Effector memory CD4-positive, alpha-beta T cell (primary cell): ENCODE results near the gene PKP1.

Experiments used
- DNase-seq, 3 donors: peaks; one replicate each; pipeline ENCODE4 v3.0.0-alpha.2; 2020
- H3K27ac ChIP-seq: 2 replicates; pipeline ENCODE4 v1.7.0; 2013; ENCODE audit warnings: mild to moderate bottlenecking, low read length, moderate library complexity; ENCODE audit not compliant: insufficient read depth, poor library complexity, severe bottlenecking
- H3K27me3 ChIP-seq: replicated peaks from 2 replicates; pipeline ENCODE4 v1.7.0; 2013; ENCODE audit warnings: mild to moderate bottlenecking, low read length; ENCODE audit not compliant: insufficient read depth, control insufficient read depth, poor library complexity, severe bottlenecking
- H3K36me3 ChIP-seq: 2 replicates; pipeline ENCODE4 v1.7.0; 2013; ENCODE audit warnings: mild to moderate bottlenecking, low read length, moderate library complexity; ENCODE audit not compliant: control insufficient read depth, insufficient read depth
- H3K4me1 ChIP-seq: 2 replicates; pipeline ENCODE4 v1.7.0; 2013; ENCODE audit warnings: low read length, mild to moderate bottlenecking; ENCODE audit not compliant: control insufficient read depth, insufficient read depth, poor library complexity, severe bottlenecking
- H3K4me3 ChIP-seq: 2 replicates; pipeline ENCODE4 v1.7.0; 2013; ENCODE audit warnings: low read length, low read depth, mild to moderate bottlenecking; ENCODE audit not compliant: insufficient read depth, poor library complexity, severe bottlenecking
- H3K9me3 ChIP-seq: 2 replicates; pipeline ENCODE4 v1.7.0; 2013; ENCODE audit warnings: mild to moderate bottlenecking, low read length, moderate library complexity; ENCODE audit not compliant: control insufficient read depth

Gene PKP1

GRCh38 chr1:201280884-201281283 lies 2.4 kb upstream of the PKP1 start:
- H3K27me3 ChIP-seq: peaks cover 18% of the 10 kb centered on the region
- no peaks in the 10 kb centered on the region for H3K9me3 ChIP-seq
- H3K4me3 ChIP-seq: no peak overlapping the region
- H3K4me1 ChIP-seq: no peaks in the 10 kb centered on the region
- no peak overlapping the region for H3K27ac ChIP-seq
- H3K36me3 ChIP-seq: no peaks in the 10 kb centered on the region
- DNase-seq: no peak

- Histone ChIP-seq H3K36me3 (no peaks in the 10 kb centered on the region), H3K27me3 (peaks cover 18% of the 10 kb centered on the region)
These were observed 1.7 kb upstream of the PKP1 start for GRCh38 chr1:201281573-201281972.

GRCh38 chr1:201282216-201282615 lies 1.1 kb upstream of the PKP1 start:
- H3K27ac ChIP-seq: no peak overlapping the region
- H3K36me3 ChIP-seq: no peaks in the 10 kb centered on the region
- peaks cover 18% of the 10 kb centered on the region for H3K27me3 ChIP-seq
- DNase-seq: no peak
- no peak overlapping the region for H3K4me3 ChIP-seq
- H3K4me1 ChIP-seq: no peaks in the 10 kb centered on the region
- H3K9me3 ChIP-seq: no peaks in the 10 kb centered on the region

More at GRCh38 chr1:201281573-201281972, 1.7 kb upstream of the PKP1 start:
- H3K27ac ChIP-seq: no peak overlapping the region
- no peak overlapping the region for H3K4me3 ChIP-seq
- H3K4me1 ChIP-seq: no peaks in the 10 kb centered on the region
- no peaks in the 10 kb centered on the region for H3K9me3 ChIP-seq
- DNase-seq: no peak

- Histone ChIP-seq H3K36me3 (no peaks in the 10 kb centered on the region), H3K27me3 (peaks cover 18% of the 10 kb centered on the region), H3K9me3 (no peaks in the 10 kb centered on the region), H3K4me1 (no peaks in the 10 kb centered on the region), H3K4me3 (no peak overlapping the region), H3K27ac (no peak overlapping the region)
- DNase-seq: no peak
These were observed 689 bp downstream of the PKP1 start for GRCh38 chr1:201283836-201284553.

GRCh38 chr1:201284636-201285035 lies 1.3 kb downstream of the PKP1 start:
- no peak overlapping the region for H3K4me3 ChIP-seq
- no peaks in the 10 kb centered on the region for H3K36me3 ChIP-seq
- no peak overlapping the region for H3K27ac ChIP-seq
- peaks cover 18% of the 10 kb centered on the region for H3K27me3 ChIP-seq
- H3K9me3 ChIP-seq: no peaks in the 10 kb centered on the region
- no peak for DNase-seq
- no peaks in the 10 kb centered on the region for H3K4me1 ChIP-seq

GRCh38 chr1:201285846-201286245 lies 2.5 kb downstream of the PKP1 start:
- Histone ChIP-seq H3K4me3 (no peak overlapping the region), H3K27me3 (peaks cover 18% of the 10 kb centered on the region), H3K4me1 (no peaks in the 10 kb centered on the region), H3K9me3 (no peaks in the 10 kb centered on the region), H3K36me3 (no peaks in the 10 kb centered on the region), H3K27ac (no peak overlapping the region)
- DNase-seq: no peak

- Histone ChIP-seq H3K4me3 (no peak overlapping the region), H3K4me1 (no peaks in the 10 kb centered on the region), H3K27ac (no peak overlapping the region), H3K36me3 (no peaks in the 10 kb centered on the region), H3K27me3 (peaks cover 17% of the 10 kb centered on the region), H3K9me3 (no peaks in the 10 kb centered on the region)
- DNase-seq: no peak
These were observed 3.1 kb downstream of the PKP1 start for GRCh38 chr1:201286445-201286844.

GRCh38 chr1:201288007-201288406 lies 4.7 kb downstream of the PKP1 start:
- Histone ChIP-seq H3K4me3 (no peak overlapping the region), H3K36me3 (no peaks in the 10 kb centered on the region), H3K4me1 (no peaks in the 10 kb centered on the region), H3K27me3 (peaks cover 12% of the 10 kb centered on the region), H3K27ac (no peak overlapping the region), H3K9me3 (no peaks in the 10 kb centered on the region)
- no peak for DNase-seq

GRCh38 chr1:201288765-201289164 lies 5.5 kb downstream of the PKP1 start:
- H3K4me3 ChIP-seq: no peak overlapping the region
- H3K9me3 ChIP-seq: no peaks in the 10 kb centered on the region
- no peak for DNase-seq
- H3K4me1 ChIP-seq: no peaks in the 10 kb centered on the region
- H3K27ac ChIP-seq: no peak overlapping the region
- H3K36me3 ChIP-seq: no peaks in the 10 kb centered on the region
- H3K27me3 ChIP-seq: peaks cover 11% of the 10 kb centered on the region

GRCh38 chr1:201290551-201290950 lies 7.2 kb downstream of the PKP1 start:
- no peak for DNase-seq
- Histone ChIP-seq H3K27me3 (peaks cover 3% of the 10 kb centered on the region), H3K27ac (no peak overlapping the region), H3K36me3 (no peaks in the 10 kb centered on the region), H3K4me3 (no peak overlapping the region), H3K4me1 (no peaks in the 10 kb centered on the region), H3K9me3 (no peaks in the 10 kb centered on the region)
